Activated CD4-positive, alpha-beta T cell treated with anti-CD3 and anti-CD28 coated beads, Interleukin-10, Interleukin-2, amounts not matched to agents 100 ng/mL and 50 ng/mL, durations not matched to agents 16 hours and 8 hours (primary cell): ENCODE results near the gene SPTBN1.
A peak's percentile ranks its signal among the peaks of the same experiment; 100 is the strongest.

Source experiments
- DNase-seq: peaks from one replicate; pipeline ENCODE4 v3.0.0-alpha.2; 2020

The SPTBN1 gene

DNA sequence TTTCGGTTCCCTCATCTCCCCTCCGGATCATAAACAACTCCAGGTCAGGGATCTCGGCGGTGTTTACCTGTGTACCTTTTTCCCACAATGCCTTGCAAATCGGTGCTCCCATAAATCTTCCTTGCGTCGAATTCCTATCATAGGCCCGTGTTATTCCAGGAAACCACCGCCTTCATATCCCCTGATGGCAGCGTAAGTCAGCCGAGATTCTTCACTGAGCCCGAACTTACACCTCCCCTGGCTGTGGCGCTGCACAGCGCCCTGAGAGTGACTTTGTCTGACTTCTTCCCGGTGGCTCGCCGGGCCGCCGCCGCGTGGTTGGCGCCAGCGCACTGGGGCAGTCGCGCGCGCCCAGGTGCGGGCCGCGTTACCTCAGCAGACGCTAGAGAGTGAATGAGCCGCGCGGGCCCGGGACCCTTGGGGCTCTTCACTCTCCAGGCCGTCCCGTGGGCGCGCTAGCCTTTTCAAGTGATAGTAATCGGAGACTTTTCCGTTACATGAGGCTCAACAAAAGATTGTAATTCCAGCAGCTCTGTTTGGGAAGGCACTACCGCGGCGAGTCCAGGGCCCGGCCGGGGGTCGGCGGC lies 101.6 kb downstream of the SPTBN1 start:
- peak; percentile 77 for DNase-seq

DNA sequence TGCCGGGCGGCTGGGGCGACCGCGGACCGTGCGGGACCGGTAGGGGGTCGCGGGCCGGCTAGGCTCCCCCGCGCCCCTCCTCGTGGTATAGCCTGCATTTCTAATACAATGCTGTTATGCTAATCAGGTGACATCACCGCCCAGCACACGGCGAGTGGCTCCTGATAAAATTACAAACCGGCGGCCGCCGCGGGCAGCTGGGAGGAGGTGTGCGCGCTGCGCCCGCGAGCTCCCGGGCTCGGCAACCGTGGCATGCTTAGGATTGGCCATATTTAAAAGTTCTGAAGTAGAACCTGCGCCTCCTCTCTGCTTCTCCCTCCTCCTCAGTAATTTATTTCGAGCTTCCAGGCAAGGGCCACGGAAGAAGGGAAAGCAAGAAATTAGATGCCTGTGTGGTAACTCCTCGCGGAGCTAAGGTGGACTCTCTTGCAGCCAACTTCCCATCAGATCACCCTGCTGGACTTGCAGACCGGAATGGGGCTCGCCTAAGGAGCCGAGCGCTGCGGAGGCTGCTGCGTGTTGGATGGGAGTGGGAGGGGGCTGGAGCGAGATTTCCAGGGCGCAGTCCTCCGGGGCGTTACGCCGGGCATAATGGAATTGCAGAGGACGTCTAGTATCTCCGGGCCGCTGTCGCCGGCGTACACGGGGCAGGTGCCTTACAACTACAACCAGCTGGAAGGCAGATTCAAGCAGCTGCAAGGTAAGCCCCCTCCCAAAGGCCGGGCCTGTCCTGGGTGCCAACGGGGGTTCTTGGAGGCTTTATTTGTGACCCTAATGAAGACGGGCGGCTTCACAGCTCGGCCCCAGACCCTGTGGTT lies 102.3 kb downstream of the SPTBN1 start:
- DNase-seq = peak; percentile 81

DNA sequence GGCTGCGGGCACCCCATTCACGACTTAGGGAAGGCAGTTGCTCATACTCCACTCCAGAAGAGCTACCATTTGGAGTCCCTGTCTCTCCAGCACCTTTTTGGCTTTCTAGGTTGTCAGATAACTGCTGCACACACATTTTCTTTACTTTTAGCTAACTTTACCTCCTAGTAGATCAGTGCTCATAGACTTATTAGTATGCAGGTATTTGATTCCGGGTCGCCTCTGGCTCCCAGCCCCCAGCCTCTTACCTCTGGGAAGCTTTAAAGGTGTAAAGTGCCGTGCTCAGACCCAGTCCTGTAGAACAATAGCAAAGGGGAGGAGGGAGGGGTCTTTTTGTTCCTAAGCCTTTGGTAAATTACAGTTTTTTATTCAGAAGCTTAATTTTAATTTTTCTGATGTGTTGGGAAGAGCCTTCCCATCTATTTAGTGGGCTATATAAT lies 102.9 kb downstream of the SPTBN1 start:
- no peak for DNase-seq

DNA sequence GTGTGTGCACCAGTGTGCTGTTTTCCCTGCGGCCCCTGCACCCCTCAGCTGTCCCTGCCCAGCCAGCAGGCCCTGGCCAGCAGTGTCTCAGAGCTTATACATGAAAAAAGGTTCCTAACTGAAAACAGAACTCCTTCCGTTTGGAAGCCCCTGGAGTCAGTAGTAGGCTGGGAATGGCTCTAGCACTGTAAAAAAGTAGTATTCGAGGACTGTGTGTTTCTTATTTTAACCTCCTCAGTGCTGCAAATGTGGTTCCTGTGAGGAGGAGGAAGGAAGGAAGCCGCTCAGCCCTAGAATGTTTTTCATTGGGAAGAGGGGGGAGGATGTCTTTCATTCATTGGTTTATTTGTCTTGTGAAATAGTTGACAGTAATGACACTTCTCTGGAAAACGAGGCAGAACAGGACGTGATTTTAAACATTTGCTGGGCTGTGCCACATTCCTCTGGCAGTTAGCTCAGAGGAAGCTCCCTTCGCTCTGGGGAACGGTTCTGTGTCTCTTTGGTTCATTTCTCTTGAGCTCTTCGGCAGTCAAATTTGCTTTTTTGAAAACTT lies 103.5 kb downstream of the SPTBN1 start:
- peak; percentile 56 for DNase-seq

DNA sequence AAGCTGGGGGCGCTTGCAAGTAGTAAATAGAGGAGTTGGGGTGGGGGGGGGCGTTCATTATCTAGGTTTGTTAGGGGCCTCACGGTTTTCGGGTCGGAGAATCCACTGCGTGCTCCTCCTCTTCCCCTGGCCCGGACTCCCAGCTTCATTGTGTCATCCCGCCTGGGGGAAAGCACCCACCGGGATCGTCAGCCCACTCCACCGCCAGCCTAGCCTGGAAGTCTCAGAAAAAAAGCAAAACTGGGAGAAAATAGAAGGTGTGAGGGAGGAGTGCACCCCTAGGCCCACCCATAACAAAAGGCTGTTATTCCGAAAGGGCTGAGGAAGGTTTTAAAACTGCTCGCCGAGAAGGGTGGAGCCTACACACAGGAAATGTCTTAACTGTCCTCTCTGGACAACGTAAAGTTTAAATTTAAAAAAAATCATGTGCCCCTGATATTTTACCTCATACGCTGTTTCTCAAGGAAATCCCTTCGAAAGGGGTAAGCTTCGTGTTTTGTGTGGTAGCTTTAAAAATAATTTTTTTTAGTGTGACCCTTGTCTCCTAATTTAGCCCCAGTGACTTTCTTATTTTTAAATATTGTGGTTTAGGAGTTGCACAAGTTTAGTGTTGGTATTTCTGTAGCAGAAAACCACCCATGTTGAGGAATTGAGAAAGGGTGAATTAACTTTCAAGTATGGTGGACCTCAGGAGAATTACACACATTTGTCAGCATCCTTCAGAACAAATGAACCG lies 104.2 kb downstream of the SPTBN1 start:
- peak; percentile 69 for DNase-seq

DNA sequence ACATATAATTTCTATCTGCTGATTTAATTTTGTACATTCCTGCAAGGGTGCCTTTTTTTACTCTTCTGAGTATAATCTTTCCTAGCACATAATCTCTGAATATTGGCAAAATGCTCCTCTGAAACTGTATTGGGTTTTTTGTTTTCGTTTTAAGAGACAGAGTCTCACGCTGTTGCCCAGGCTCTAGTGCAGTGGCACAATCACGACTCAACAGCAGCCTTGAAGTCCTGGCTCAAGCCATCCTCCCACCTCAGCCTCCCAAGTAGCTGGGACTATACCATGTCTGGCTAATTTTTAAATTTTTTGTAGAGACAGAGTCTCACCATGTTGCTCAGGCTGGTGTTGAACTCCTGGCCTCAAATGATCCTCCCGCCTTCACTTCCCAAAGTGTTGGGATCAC lies 104.9 kb downstream of the SPTBN1 start:
- no peak for DNase-seq

DNA sequence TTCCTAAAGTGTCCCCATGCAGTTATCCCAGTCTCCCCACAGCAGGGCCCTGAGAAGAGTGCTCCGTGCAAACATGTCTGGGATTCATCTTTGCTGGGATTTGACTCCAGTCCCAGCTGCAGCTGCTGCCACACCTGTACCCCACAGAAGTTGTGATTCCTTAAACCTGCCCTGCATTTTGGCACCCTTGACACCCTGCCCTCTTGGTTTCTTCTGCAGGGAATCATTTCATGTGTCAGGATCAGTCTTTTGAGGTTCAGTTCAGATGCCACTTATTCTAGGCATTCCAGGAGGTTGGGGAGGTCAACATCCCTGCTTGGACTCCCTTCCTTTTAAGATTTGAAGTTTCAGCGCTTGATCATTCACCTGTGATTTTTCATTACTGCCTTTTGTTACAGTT lies 108.3 kb downstream of the SPTBN1 start:
- no peak for DNase-seq

DNA sequence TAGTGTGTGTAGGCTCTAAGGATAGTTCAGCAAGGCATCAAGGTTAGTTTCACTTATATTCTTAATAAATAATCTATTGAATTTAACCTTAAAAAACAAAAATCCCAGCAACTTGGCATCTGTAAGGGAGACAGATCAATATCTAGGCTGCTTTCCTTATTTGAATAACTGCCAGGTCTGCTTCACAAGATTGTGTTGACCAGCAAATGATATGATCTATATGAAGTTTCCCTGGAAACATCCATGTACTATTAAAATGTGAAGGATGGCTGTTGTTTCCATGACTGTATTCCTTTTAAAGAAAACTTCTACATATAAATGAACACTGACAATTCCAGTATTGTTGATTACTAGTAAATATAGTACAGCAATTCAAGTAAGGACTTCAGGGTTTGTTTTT lies 109.4 kb downstream of the SPTBN1 start:
- DNase-seq = no peak

DNA sequence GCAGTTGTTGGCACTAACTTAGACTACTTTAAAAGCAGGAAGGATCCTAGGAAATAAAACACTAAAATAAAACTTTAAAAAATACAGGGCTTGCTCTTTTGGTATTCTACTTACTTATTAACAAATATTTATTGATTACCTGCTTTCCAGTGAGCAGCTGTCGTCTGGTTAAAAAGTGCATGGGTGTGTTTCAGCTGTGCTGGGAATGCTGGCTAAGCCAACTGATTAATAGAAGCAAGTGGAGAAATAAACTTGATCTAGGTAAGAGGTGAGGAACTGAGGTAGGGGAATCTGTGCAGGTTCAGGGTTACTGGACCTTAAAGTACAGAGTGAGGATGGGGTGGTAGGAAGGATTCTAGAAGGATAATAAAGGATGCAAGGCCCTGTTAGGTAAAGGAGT lies 110.8 kb downstream of the SPTBN1 start:
- no peak for DNase-seq

DNA sequence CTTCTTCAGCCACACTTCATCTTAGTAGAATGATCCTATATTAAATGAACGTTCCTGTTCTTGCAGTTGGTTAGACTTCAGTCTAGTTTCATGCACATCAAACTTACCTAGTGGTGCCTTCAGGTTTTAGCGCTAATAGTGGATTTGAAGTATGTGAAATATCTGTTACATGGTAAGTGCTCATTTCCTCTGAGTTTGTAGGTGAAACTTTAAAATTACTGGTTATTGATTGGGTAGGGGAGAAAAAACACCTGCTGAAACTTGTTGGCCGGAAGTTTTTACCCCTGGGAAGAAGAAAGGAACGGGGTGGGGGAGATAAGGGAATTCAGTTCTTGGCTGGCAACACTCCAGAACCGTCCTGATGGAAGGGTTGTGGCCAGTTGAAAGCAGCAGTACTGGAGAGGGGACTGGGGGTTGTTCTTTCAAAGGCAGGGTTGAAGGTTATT lies 112.8 kb downstream of the SPTBN1 start:
- no peak for DNase-seq

DNA sequence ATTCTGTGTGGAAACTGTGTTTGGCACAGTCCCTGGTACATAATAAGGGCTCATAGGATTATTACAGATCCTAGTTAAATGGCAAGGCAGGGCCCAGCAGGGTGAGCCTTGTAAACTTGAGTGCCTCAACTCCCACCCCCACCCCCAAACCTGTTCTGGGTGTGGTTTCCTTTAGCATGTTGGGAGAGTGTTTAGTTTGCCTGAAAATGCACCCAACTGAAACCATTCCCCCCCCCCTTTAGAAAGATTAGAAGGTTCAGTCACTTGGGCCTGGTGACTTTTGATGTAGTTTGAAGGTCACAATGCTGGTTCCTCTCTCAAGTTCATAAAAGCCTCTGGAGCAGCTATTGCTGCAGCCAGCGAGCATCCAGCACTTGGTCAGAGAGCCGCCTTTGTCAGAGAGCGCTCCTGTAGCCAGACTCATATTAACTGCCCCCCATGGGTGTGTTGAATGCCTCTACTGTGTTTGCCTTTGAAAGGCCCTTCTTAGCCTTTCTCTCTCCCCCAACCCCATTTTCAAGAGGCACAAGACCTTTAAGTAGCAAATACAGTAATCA lies 113.7 kb downstream of the SPTBN1 start:
- peak; percentile 64 for DNase-seq

DNA sequence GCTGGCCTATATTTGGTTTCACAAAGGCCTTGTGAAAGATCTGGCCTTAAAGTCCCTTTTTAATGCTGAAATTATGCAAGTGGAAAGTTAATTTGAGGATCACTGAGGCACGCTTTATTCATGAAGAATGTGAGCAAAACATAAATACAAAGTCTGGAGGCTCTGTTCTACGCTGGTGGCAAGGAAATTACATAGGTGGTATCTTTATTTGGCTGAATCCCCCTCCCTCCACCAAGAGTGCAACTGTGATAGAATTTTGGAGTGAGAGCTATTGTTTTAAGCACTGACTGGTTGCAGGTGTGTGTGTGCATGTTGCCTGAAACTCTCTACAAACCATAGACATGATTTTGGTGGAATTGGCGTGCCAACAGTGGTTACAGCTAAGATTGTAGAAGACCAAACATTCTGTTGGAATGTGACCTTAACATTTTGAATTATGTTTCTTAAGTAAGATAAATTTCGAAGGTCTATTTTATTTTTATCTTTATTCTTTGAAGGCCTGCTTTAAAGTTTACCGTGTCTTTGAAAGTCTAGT lies 114.3 kb downstream of the SPTBN1 start:
- no peak for DNase-seq

DNA sequence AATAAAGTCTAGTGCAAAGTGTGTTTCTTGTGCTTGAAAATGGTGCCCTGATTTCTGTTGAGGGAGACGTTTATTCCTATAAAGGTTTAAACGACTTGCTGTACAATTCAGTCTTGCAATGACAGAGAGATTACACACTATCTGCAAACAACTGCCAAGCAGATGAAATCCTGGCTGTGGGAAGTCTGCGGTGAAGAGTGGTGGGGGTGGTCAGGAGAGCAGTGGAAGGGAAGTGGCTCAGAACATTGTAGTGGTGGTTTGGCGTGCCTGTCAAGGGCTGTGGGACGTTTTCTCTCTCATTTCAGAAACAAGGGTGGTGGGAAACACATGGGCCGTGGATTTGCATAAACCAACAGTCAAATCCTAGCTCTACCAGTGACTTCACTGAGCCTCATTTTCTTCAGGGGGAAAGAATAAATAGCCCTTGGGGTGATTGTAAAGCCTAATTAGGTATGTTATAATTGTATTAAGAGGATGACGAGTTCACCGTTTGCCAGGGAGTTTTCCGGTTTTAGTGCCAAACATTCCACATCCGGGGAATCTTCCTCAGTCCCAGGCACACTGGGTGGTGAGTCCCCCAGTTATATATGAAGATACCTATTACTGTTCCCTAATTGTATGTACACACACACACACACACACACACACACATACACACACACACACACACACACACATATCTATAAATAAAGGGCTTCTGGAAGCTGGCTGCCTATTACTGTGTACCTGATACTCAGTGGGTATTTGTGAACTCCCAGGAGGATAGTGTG lies 115.0 kb downstream of the SPTBN1 start:
- DNase-seq = peak; percentile 93

DNA sequence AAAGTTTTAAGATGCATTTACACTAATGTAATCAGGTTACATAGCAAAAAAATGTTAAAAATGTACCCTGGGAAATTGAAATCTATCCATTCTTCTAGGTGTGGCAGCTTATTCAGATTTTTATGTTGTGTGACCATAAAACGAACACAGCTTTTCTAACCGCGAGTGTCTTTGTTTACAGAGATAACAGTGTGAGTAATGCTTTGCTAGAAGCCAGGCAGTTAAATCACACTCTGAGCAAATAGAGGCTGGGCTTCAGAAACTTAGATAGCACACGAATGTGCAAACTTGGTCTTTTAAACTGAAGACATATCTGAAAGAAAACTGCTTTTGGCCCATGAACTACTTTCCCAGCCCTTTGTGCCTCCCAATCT lies 116.1 kb downstream of the SPTBN1 start:
- peak; percentile 70 for DNase-seq

DNA sequence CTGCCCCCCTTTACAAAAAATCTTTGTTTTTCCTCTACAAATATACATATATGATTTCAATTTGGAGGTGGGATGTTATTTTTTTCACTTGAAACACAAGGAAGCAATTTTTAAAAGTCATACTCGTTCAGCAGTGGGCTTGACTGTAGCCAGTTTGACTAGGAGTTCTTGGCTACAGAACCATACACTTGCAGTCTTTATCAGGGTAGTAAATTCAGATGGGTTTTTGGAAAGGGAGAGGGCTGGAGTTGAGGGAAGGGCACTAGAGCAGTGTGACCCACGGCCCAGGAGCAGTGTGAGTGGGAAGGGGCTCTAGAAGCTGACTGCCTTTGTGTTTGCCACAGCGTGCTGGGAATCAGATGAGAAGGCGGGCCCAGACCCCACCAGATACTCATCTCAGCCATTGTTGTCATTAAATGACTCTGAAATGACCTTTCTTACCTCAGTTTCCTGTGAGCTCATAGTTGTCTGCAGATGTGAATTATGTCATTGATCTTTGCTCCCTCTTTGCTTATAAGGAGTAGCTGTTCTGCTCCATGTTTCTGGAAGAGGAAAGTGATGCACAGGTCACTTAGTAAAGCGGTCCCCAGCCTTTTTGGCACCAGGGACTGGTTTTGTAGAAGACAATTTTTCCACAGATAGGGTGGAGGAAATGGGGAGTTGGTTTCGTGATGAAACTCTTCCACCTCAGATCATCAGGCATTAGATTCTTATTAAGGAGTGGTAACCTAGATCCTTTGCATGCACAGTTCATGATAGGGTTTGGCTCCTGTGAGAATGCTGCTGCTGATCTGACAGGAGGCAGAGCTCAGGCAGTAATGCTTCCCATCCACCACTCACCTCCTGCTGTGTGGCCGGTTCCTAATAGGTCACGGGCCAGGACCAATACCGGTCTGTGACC lies 116.8 kb downstream of the SPTBN1 start:
- DNase-seq = peak; percentile 85

DNA sequence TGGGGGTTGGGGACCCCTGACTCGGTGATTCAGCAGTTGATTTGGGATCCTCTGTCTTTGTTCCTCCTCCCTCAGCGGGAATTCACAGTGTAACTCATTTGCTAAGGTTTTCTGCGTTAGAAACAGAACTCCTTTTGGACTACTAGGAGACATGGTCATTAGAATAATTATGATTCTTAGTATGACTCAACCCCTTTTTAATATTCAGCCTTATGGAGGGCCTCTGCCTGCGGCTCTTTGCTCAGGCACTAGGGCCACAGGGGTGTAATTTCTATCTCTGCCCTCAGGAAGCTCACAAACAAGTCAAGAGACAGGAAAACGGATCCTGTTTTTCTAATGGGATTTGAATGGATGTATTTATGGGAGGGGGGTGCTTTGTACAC lies 117.4 kb downstream of the SPTBN1 start:
- no peak for DNase-seq

DNA sequence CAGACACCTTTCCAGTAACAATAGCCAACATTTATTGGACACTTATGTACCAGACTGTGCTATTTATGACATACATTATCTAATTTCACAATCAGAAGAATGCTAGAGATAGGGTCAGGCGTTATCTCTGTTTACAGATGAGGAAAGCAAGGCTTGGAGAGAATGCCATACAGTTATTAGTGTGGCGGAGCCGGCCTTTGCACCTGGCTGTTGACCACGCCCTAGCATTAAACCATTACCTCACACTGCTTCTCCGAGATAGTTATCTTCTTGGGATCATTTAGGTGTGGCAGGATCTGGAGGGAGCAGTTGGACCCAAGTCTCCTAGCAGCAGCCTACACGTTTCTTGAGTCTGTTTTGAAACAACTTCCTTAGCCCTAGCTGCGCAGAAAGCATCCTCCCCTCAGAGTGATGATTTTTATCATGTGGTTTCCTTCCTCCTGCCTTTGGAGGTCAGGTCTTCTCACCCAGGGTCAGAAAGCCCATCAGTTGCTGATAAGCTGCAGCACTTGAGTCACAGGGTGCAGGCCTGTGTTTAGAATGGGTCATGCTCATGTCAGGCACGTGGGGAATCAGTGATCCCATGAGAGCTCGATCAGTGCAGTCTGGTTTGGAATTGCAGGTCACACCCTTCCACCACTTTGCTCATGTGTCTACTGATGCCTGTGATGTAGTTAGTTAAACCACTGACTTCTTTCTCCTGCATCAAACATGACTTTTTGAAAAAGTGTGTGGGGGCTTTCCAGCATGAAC lies 118.2 kb downstream of the SPTBN1 start:
- peak; percentile 90 for DNase-seq

DNA sequence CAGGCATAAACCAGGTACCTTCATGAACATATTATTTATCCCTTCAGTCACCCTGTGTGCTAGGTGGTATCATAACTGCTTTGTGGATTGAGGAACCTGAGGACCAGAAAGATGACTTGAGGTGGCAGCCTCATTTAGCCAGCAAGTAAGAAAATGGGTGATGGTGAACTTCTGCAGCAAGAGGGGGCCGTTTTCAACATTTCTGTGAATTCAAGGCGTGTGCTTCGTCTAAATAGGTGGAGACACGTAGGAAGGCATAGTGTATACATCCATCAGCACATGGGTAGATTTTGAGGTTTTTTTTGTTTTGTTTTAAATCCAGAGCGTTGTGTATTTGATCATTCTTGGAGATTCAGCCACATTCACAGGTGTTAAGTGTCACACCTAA lies 118.7 kb downstream of the SPTBN1 start:
- no peak for DNase-seq

DNA sequence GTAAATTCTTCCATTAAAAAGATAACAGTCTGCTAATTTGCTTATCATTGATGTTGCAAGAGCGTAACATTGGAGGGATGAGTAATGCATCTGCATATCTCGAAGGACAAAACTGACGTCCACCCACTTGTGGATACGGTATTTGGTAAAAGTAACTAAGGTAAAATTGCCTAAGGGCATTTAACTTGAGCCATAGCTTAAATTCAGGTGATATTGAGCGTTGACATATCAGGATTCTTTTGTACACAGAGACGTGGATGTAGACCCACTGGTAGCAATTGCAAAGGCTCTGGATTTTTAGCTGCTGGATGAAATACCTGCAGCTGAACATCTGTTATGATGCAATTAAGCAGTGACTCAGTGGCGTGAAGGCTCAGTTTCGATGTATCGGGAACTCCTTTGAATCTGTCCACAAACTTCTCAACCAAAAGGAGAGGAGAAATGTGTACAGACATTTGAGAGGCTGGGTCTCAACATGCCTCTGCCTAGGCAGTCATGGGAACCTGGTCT lies 119.3 kb downstream of the SPTBN1 start:
- DNase-seq = peak; percentile 72

DNA sequence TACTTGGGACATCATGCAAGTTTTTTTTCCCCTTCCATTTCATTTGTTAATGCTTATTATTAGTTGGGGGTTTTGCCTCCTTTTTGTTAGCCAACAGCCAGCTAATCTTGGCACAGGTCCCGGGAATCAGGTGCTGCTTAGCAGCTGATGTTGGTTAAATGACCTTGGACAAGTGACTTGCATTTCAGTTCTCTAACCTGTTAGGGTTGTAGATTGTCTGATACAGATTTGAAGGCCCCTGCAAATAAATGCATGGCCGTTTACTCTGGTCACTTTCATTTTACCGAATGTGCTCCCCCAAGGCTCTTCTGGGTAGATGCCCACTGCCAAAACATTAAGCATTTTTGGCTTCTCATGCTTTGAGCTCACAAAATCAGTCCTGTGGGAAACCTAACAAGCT lies 120.9 kb downstream of the SPTBN1 start:
- no peak for DNase-seq
